Effector CD4-positive, alpha-beta T cell (primary cell): ENCODE results near the gene CYFIP2.

Experiments used
- DNase-seq: peaks from one replicate; pipeline ENCODE4 v3.0.0-alpha.2; 2020

CYFIP2 gene

DNA sequence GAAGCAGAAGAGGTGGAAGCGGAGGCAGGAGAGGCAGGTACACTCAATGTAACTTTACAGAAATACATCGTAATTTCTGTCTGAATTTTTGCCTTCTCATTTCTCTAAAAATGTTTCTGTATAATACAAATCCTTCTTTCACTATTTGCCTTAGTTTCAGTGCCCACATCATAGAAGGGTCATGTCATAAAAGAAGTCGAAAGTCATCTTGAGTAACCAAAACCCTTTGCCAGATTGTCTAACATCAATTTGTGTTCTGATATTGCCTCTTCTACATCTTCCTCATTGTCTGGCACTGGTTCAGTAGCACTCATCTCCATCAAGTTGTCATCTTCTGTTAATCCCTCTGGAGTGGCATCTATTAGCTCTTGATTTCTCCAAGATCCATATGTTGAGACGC is 6.2 kb upstream of the CYFIP2 start:
- DNase-seq: no peak

- DNase-seq: no peak
These were observed 2.3 kb upstream of the CYFIP2 start for GRCh38 chr5:157263496-157264090.

DNA sequence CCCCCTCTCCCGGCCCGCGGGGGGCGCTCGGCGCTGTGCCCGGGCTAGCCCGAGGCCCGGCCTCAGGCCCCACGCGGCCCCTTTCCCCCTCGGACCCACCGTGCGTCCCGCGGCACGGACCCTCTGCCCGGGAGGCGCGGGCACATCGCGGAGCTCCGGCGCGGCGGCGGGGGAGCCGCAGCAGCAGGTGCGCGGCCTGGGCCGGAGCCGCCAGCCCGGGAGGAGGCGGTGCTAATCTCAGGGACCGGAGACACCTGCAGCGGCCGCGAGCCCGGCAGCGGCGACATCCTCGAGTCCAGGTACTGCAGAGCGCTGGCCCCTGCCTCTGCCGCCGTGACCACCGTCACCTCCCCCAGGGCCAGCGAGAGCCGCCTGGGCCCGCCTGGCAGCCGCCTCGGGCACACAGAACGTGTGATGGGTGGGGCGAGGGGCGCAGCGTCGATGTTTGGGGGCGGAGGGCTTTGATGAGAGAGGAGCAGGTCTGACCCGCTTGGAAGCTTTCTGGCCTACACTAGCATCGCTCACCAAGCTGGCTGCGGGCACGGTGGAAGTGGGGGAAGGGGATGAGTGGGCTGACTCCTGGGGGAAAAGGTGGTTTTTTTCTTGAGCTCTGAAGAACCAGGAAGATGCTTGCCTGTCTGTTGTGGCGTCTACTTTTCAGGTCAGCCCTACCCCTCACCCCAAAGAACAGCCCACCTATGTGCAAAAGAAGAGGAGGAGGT is 524 bp downstream of the CYFIP2 start:
- DNase-seq: peak; percentile 41

DNA sequence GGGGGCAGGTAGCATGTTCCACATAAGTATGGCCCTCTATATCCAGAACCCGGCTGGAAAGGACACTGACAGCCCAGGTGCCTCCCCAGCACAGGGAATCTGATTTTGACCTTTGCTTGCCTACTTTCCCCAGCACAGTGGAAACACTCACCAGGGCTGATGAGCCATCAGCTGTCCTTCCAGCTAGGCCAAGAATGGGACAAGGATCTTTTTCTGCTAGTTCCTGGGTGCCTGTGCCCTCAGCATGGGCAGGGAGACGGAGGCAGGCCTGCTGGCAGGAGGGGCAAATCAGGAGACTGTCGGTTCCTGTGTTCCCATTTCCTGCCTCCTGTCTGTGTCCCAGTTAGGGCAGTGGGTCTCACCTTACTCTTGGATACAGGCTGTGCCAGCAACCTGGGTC is 1.1 kb downstream of the CYFIP2 start:
- DNase-seq: no peak

GRCh38 chr5:157267761-157268480 is 2.0 kb downstream of the CYFIP2 start:
- DNase-seq: no peak

DNA sequence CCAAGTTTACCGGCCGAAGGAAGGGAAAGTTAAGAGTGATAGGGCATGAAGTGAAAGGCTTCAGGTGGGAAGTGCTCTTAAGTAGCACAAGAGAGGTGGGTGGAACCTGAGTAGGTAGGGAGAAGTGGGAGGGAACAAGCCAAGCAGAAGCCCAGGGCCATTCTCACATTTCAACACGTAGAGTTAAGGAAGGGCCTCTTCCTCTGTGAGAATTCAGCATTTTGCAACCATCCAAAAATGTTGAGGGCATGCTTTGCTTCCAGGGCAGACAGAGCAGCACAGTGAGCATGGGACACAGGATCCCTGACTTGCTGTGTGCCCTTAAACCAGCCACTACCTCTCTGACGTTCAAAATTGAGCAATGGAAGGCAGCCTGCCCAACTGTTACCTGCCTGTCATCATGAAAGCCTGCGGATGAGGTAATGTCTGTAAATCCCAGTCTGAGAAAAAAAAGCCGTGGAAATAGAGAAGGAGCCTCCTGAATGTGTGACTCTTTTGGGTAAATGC is 3.3 kb downstream of the CYFIP2 start:
- no peak for DNase-seq

DNA sequence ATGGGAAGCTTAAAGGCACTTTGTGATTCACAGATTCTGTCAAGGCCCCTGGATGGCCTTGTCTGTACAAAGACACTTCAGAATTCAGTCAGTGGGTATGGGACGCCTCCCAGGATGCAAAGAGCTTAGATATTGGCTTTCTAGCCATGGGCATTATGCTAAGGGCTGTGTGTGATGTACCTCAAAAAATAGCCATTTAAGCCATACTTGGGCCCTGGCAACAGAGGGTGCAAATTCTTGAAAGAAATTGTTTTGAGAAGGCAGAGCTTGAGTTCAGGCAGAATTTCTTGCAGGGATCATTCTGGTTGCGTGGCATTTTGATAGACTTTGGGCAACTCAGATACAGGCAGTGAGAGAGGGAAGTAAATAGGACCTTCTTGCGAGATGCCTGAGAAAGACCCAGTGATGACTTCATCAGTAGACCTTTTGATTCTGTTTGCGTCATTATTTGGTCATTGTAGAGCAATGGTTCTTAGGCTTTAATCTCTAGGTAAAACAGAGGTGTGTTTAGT is 3.9 kb downstream of the CYFIP2 start:
- DNase-seq: no peak

GRCh38 chr5:157270771-157271170 is 4.8 kb downstream of the CYFIP2 start:
- no peak for DNase-seq

- peak; percentile 82 for DNase-seq
These were observed 5.9 kb downstream of the CYFIP2 start for GRCh38 chr5:157271740-157272271.

DNA sequence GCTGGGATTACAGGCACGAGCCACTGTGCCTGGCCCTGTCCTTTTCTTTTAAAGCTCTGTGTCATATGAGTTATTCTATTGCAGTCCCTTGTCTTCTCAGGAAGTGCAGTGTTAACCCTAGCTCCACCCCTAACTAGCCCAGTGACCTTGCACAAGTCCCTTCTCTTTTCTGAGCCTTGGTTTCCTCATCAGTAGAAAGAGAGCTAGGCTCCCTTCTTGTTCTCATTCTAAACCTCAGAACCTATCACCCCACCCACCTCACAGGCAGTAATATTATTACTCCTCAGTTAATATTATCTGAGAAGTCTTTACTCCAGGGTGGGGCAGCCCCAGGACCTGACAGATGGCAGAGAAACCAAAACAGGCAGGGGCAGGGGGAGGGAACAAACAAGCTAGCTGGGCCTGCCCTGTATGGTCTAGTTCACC is 7.2 kb downstream of the CYFIP2 start:
- no peak for DNase-seq

DNA sequence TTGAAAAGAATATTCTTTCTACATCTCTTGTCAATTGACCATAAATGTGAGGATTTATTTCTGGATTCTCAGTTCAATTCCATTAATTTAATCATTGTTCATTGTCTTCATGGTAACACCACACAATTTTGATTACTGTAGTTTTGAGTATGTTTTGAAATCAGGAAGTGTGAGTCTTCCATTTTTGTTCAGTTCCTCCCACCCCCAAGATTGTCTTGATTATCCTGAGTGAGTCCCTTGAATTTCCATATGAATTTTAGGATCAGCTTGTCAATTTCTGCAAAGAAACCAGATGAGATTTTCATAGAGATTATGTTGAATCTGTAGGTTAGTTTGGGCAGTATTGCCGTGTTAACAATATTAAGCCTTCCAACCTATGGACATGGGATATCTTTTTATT is 9.5 kb downstream of the CYFIP2 start:
- DNase-seq: no peak

GRCh38 chr5:157278319-157279037 is 12.6 kb downstream of the CYFIP2 start:
- no peak for DNase-seq

DNA sequence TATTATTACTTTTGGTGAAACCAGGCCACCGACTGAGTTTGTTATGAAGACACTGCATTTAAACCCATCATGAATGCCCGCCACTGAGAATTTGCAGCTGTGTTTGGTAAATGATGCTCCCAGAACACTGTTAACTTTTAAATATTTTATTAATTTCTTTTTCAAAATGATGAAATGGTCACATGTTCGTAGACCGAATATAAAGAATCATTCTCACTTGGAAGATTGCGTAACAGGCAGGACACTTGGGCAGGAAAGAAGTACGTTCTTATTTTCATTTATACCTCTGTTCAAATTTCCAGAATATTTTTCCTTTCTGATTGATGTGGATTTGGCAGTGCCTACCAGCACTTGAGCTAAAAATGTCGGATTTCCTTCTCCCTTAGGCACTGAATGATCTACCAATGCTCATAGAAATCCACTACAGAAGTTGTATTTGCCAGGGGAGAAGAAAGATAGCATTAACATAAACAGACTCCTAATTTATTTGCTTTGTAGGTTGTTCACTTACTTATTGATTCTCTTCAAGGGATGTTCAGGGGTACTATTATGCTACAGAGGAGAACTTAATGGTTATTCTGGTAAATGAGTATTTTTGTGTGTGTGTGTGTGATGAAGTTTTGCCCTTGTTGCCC is 13.8 kb downstream of the CYFIP2 start:
- no peak for DNase-seq

- no peak for DNase-seq
These were observed 15.0 kb downstream of the CYFIP2 start for GRCh38 chr5:157280927-157281326.

GRCh38 chr5:157282150-157282549 is 16.2 kb downstream of the CYFIP2 start:
- no peak for DNase-seq

- DNase-seq: no peak
These were observed 17.5 kb downstream of the CYFIP2 start for GRCh38 chr5:157283434-157283833.

DNA sequence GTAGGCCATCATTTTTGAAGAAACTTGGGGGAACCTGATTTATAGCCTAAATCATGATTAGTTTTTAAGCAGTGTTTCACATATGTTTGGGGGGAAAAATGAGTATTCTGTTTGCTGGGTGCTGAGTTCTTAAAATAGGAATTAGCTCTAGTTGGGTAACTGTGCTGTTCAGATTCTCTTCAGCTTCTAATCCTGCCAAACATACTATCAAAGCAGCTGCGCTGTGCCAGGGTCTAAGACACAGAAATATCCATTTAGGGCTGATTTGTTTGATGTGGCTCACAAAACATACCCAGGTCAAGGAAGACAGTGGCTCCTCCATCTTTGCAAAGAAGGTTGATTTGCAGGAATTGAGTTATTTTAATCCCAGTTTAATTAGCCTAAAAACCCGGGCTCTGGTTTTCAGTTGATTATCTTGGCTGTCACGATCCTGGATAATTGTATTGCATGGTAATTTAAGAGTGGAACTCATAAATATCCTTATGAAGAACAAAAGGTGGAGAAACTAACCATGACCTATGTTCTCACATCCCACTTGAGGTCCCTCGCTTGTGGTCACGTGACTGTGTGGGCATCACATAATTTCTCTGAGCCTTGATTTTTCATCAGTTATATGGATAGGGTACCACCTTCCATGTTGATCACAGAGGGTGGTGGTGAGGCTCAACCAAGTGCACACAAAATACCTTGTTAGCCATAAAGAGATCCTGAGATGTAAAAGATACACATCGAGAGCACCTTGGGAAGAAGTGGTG is 18.7 kb downstream of the CYFIP2 start:
- DNase-seq: no peak

GRCh38 chr5:157285310-157286035 is 19.6 kb downstream of the CYFIP2 start:
- no peak for DNase-seq

GRCh38 chr5:157286761-157287211 is 20.9 kb downstream of the CYFIP2 start:
- no peak for DNase-seq

GRCh38 chr5:157288405-157289163 is 22.7 kb downstream of the CYFIP2 start:
- DNase-seq: no peak
